Esophagus muscularis mucosa (tissue), 4 donors: ENCODE data around the gene TDRD6. TPM values are rescaled to one million over a fixed set of nuclear protein-coding genes. Genes with fewer than 3 reads are reported as not detected.

Source experiments
- DNase-seq: peaks from one replicate; pipeline ENCODE4 v3.0.0-alpha.2; 2017; ENCODE audit errors: extremely low spot score
- H3K27ac ChIP-seq, 4 donors: fragments of 200-600 bp; sonication (generic); replicated peaks in 1 of 4; 1 replicate in 3 of 4; 2 replicates in 1 of 4; pipeline ENCODE4 v1.5.1; 2016 to 2019; ENCODE audit warnings: mild to moderate bottlenecking in 1 of 4
- H3K27me3 ChIP-seq, 4 donors: fragments of 200-600 bp; sonication (generic); one replicate each; pipeline versions ENCODE4 v1.5.1 to v1.6.0; 2016 to 2019
- H3K36me3 ChIP-seq, 4 donors: fragments of 200-600 bp; sonication (generic); one replicate each; pipeline ENCODE4 v1.5.1; 2016 to 2019
- H3K4me1 ChIP-seq, 4 donors: fragments of 200-600 bp; sonication (generic); one replicate each; pipeline ENCODE4 v1.5.1; 2016 to 2019
- H3K4me3 ChIP-seq, 4 donors: fragments of 200-600 bp; sonication (generic); 1 replicate in 2 of 4; 2 replicates in 2 of 4; pipeline ENCODE4 v1.5.1; 2016 to 2019; ENCODE audit warnings: mild to moderate bottlenecking in 4 of 4, moderate library complexity in 1 of 4
- H3K9me3 ChIP-seq, 4 donors: fragments of 200-600 bp; sonication (generic); 1 replicate in 3 of 4; 2 replicates in 1 of 4; pipeline ENCODE4 v1.5.1; 2016 to 2019
- CTCF ChIP-seq, 3 experiments: fragments of 200-600 bp in 2 of 3; fragments of 450-650 bp in 1 of 3; sonication (generic) in 2 of 3; IDR thresholded peaks; one replicate each; pipeline ENCODE4 v1.5.1; 2017 to 2019; ENCODE audit warnings: antibody characterized with exemption in 3 of 3, mild to moderate bottlenecking in 2 of 3, moderate library complexity in 1 of 3
- EP300 ChIP-seq: sonication (generic); formaldehyde crosslinking; IDR thresholded peaks from one replicate; pipeline ENCODE4 v1.6.1; 2017; ENCODE audit warnings: antibody characterized with exemption
- POLR2A ChIP-seq: fragments of 450-650 bp; IDR thresholded peaks from one replicate; pipeline ENCODE4 v1.6.1; 2017; ENCODE audit warnings: antibody characterized with exemption, moderate library complexity, mild to moderate bottlenecking, low read depth
- POLR2AphosphoS5 ChIP-seq, 2 donors: sonication (generic); formaldehyde crosslinking; IDR thresholded peaks; one replicate each; pipeline ENCODE4 v1.6.1; 2017; ENCODE audit warnings: antibody characterized with exemption in 2 of 2
- WGBS: methylation state at CpG from one replicate; pipeline ENCODE4 v1.1.5; 2018; 5-methylcytosine and 5-hydroxymethylcytosine counted together
- intact Hi-C: fragments of 100-400 bp; cut with DNase I; formaldehyde crosslinking; loops from one replicate; pipeline ENCODE4 v1.15.1; 2023
- total RNA-seq, 4 donors: library from RNA; depleted of rRNA; stranded (reverse); fragments of >200 nt; gene quantifications; one replicate each; pipeline versions ENCODE4 v1.1.0 to v1.2.1, GENCODE V29; 2016

The TDRD6 gene
- total RNA-seq, 4 donors from 2014 or later, result 0.13 to 2.1 (median 0.74) TPM

- no peak overlapping the region for H3K4me3 ChIP-seq
- no peaks in the 10 kb centered on the region for H3K9me3 ChIP-seq
- WGBS, result 65% methylated on average over 4 of the region's 4 CpGs
- H3K27me3 ChIP-seq, result peaks cover 0 to 17% (median 8%) of the 10 kb centered on the region in 4 donors
- intact Hi-C loops, result no loop called here
- no peak overlapping the region for H3K27ac ChIP-seq
- peak; percentile 19 for DNase-seq
- TF ChIP-seq POLR2A, result no peak
- no peak for TF ChIP-seq EP300
- TF ChIP-seq CTCF (IDR thresholded peaks at IDR 0.05), result no peak
- no peak for TF ChIP-seq POLR2AphosphoS5 (IDR thresholded peaks at IDR 0.05)
- no peaks in the 10 kb centered on the region for H3K36me3 ChIP-seq
- peaks cover 8 to 18% (median 16%) of the 10 kb centered on the region in 4 donors for H3K4me1 ChIP-seq
Observed at GRCh38 chr6:46730921-46731461, 43.3 kb downstream of the TDRD6 start.

GRCh38 chr6:46733341-46733801, 45.7 kb downstream of the TDRD6 start:
- Histone ChIP-seq H3K27ac (no peak overlapping the region), H3K9me3 (no peaks in the 10 kb centered on the region), H3K36me3 (no peaks in the 10 kb centered on the region), H3K4me3 (no peak overlapping the region), H3K27me3 (peaks cover 0 to 38% (median 13%) of the 10 kb centered on the region in 4 donors), H3K4me1 (peaks cover 8 to 18% (median 16%) of the 10 kb centered on the region in 4 donors)
- DNase-seq, result peak; percentile 55
- TF ChIP-seq EP300 (no peak), CTCF (IDR thresholded peaks at IDR 0.05) (no peak), POLR2A (no peak), POLR2AphosphoS5 (IDR thresholded peaks at IDR 0.05) (no peak)
- WGBS, result 100% methylated on average over 1 of the region's 2 CpGs
- intact Hi-C loops, result no loop called here

GRCh38 chr6:46734867-46735719, 47.4 kb downstream of the TDRD6 start, which contains the start of gene PLA2G7:
Gene PLA2G7, minus strand, starts transcription at chr6:46735375. Its CDS starts 12,484 bp downstream, at chr6:46722891.
- intact Hi-C loops, result no loop called here
- no peaks in the 10 kb centered on the region for H3K9me3 ChIP-seq
- under 1% methylated on average over 9 of the region's 73 CpGs for WGBS
- peaks cover 0 to 39% (median 13%) of the 10 kb centered on the region in 4 donors for H3K27me3 ChIP-seq
- no peaks in the 10 kb centered on the region for H3K36me3 ChIP-seq
- no peak within 1 kb of the TSS for H3K27ac ChIP-seq
- peak within 1 kb of the TSS; percentile 51 to 63 (median 60) for H3K4me3 ChIP-seq
- DNase-seq, result no peak
- TF ChIP-seq POLR2AphosphoS5 (IDR thresholded peaks at IDR 0.05), result no peak
- TF ChIP-seq EP300, result no peak
- TF ChIP-seq POLR2A, result no peak
- no peak for TF ChIP-seq CTCF (IDR thresholded peaks at IDR 0.05)
- peaks cover 8 to 18% (median 16%) of the 10 kb centered on the region in 4 donors for H3K4me1 ChIP-seq

GRCh38 chr6:46735720-46736031, 48.0 kb downstream of the TDRD6 start:
- H3K27me3 ChIP-seq, result peaks cover 0 to 39% (median 13%) of the 10 kb centered on the region in 4 donors
- intact Hi-C loops, result no loop called here
- peaks cover 8 to 18% (median 16%) of the 10 kb centered on the region in 4 donors for H3K4me1 ChIP-seq
- H3K4me3 ChIP-seq, result peak overlapping the region; percentile 51 to 63 (median 60)
- H3K36me3 ChIP-seq, result no peaks in the 10 kb centered on the region
- 25% methylated on average over 8 of the region's 8 CpGs for WGBS
- no peaks in the 10 kb centered on the region for H3K9me3 ChIP-seq
- TF ChIP-seq CTCF (IDR thresholded peaks at IDR 0.05), result no peak
- TF ChIP-seq POLR2A, result no peak
- TF ChIP-seq POLR2AphosphoS5 (IDR thresholded peaks at IDR 0.05), result no peak
- TF ChIP-seq EP300, result no peak
- DNase-seq, result no peak
- no peak overlapping the region for H3K27ac ChIP-seq
